H1 (cell line): ENCODE data around the gene MRE11. TPM values are rescaled to one million over a fixed set of nuclear protein-coding genes. Genes with fewer than 3 reads are reported as not detected.

Experiments used
- CTCF ChIA-PET: fragments of 300-600 bp; sonication (Branson Sonifier 250); formaldehyde crosslinking; loops from one replicate; lab custom pipeline; 2021; ENCODE audit not compliant: partially characterized antibody; lab: Charles Lee
- POLR2A ChIA-PET: fragments of 300-600 bp; sonication (Branson Sonifier 250); formaldehyde crosslinking; loops from one replicate; lab custom pipeline; 2021; ENCODE audit warnings: inconsistent platforms; ENCODE audit not compliant: partially characterized antibody; lab: Charles Lee
- DNase-seq, 2 experiments: peaks; one replicate each; pipeline versions ENCODE4 v3.0.0 to v3.0.0-alpha.2; 2010 to 2022; ENCODE audit warnings: low spot score in 2 of 2, low read depth in 1 of 2, mixed read lengths in 1 of 2
- FAIRE-seq: peaks from 2 replicates; lab custom pipeline; 2011; peaks lifted over from hg19 to GRCh38; lab: Jason Lieb, UNC
- H2AFZ ChIP-seq: 2 replicates; pipeline ENCODE4 v1.8.1; 2012; ENCODE audit warnings: low read length, inconsistent platforms
- H2AK5ac ChIP-seq: 2 replicates; pipeline ENCODE4 v1.6.1; 2013; ENCODE audit warnings: low read depth, low read length
- H2BK120ac ChIP-seq: replicated peaks from 2 replicates; pipeline ENCODE3; 2013; ENCODE audit warnings: low read depth, low read length, inconsistent platforms
- H2BK12ac ChIP-seq: 2 replicates; pipeline ENCODE4 v1.6.1; 2013; ENCODE audit warnings: low read depth, low read length
- H2BK15ac ChIP-seq: 2 replicates; pipeline ENCODE4 v1.6.1; 2013; ENCODE audit warnings: low read length
- H2BK20ac ChIP-seq: 2 replicates; pipeline ENCODE4 v1.6.1; 2013; ENCODE audit warnings: low read length
- H2BK5ac ChIP-seq: 2 replicates; pipeline ENCODE4 v1.6.1; 2013; ENCODE audit warnings: low read depth, low read length
- H3K14ac ChIP-seq: 2 replicates; pipeline ENCODE4 v1.6.1; 2013; ENCODE audit warnings: inconsistent platforms; ENCODE audit not compliant: insufficient read length
- H3K18ac ChIP-seq: 2 replicates; pipeline ENCODE4 v1.6.1; 2013; ENCODE audit warnings: low read length; ENCODE audit errors: extremely low read depth
- H3K23ac ChIP-seq: 2 replicates; pipeline ENCODE4 v1.6.1; 2013; ENCODE audit warnings: inconsistent platforms; ENCODE audit not compliant: insufficient read length
- H3K23me2 ChIP-seq: 2 replicates; pipeline ENCODE4 v1.6.1; 2013; ENCODE audit warnings: low read depth, low read length
- H3K27ac ChIP-seq: 2 replicates; pipeline ENCODE4 v1.6.1; 2011; ENCODE audit warnings: low read depth, low read length, inconsistent platforms
- H3K27me3 ChIP-seq, 4 experiments: replicated peaks in 1 of 4; 1 replicate in 1 of 4; 2 replicates in 3 of 4; pipeline versions ENCODE4 v1.6.1 to v1.8.1; 2011 to 2013; ENCODE audit warnings: low read length in 3 of 4, mild to moderate bottlenecking in 3 of 4, inconsistent platforms in 2 of 4, mixed read lengths in 2 of 4, moderate library complexity in 1 of 4; ENCODE audit not compliant: control insufficient read depth in 3 of 4, insufficient read depth in 3 of 4; ENCODE audit errors: extremely low read depth in 1 of 4
- H3K36me3 ChIP-seq, 4 experiments: 2 replicates each; pipeline versions ENCODE4 v1.6.1 to v1.8.1; 2011 to 2013; ENCODE audit warnings: mild to moderate bottlenecking in 4 of 4, low read length in 3 of 4, moderate library complexity in 2 of 4, control low read depth in 1 of 4, inconsistent platforms in 1 of 4; ENCODE audit not compliant: insufficient read depth in 4 of 4, control insufficient read depth in 2 of 4
- H3K4ac ChIP-seq: replicated peaks from 2 replicates; pipeline ENCODE3; 2013; ENCODE audit warnings: low read length, low read depth, mixed read lengths, inconsistent platforms; ENCODE audit not compliant: insufficient read length
- H3K4me1 ChIP-seq, 4 experiments: replicated peaks in 1 of 4; 1 replicate in 1 of 4; 2 replicates in 3 of 4; pipeline versions ENCODE4 v1.6.1 to v1.8.1; 2011 to 2013; ENCODE audit warnings: low read length in 3 of 4, inconsistent platforms in 2 of 4, mixed read lengths in 1 of 4; ENCODE audit not compliant: insufficient read depth in 4 of 4, control insufficient read depth in 3 of 4
- H3K4me2 ChIP-seq, 2 experiments: 2 replicates each; pipeline versions ENCODE4 v1.6.1 to v1.8.1; 2011 to 2013; ENCODE audit warnings: low read depth in 2 of 2, low read length in 2 of 2, control low read depth in 1 of 2, inconsistent platforms in 1 of 2, mild to moderate bottlenecking in 1 of 2; ENCODE audit not compliant: insufficient read depth in 1 of 2
- H3K4me3 ChIP-seq, 4 experiments: fragments of 200-600, 300-600 bp in 1 of 4; sonication (generic), shearing (Covaris generic), sonication (Bioruptor Twin) in 1 of 4; 2 replicates each; pipeline versions ENCODE4 v1.5.1 to v1.8.1; 2011 to 2016; ENCODE audit warnings: low read length in 4 of 4, low read depth in 3 of 4, control low read depth in 2 of 4, inconsistent platforms in 2 of 4, mild to moderate bottlenecking in 2 of 4, mixed read lengths in 1 of 4, moderate library complexity in 1 of 4; ENCODE audit not compliant: insufficient read depth in 2 of 4; ENCODE audit errors: extremely low read depth in 1 of 4
- H3K56ac ChIP-seq: replicated peaks from 2 replicates; pipeline ENCODE3; 2013; ENCODE audit warnings: low read depth, mild to moderate bottlenecking, mixed read lengths, low read length, inconsistent platforms; ENCODE audit not compliant: insufficient read length
- H3K79me1 ChIP-seq: 2 replicates; pipeline ENCODE4 v1.6.1; 2013; ENCODE audit warnings: low read depth, low read length, control low read depth
- H3K79me2 ChIP-seq, 2 experiments: 2 replicates each; pipeline versions ENCODE4 v1.6.1 to v1.8.1; 2012 to 2013; ENCODE audit warnings: low read length in 2 of 2, mild to moderate bottlenecking in 2 of 2, inconsistent platforms in 1 of 2; ENCODE audit not compliant: insufficient read depth in 2 of 2, control insufficient read depth in 1 of 2
- H3K9ac ChIP-seq, 4 experiments: replicated peaks in 1 of 4; 1 replicate in 1 of 4; 2 replicates in 3 of 4; pipeline versions ENCODE4 v1.6.1 to v1.8.1; 2011 to 2013; ENCODE audit warnings: low read depth in 3 of 4, low read length in 3 of 4, control low read depth in 2 of 4, mild to moderate bottlenecking in 2 of 4, moderate library complexity in 2 of 4, inconsistent platforms in 1 of 4; ENCODE audit errors: extremely low read depth in 1 of 4
- H3K9me3 ChIP-seq, 2 experiments: 2 replicates each; pipeline versions ENCODE4 v1.6.1 to v1.8.1; 2012 to 2013; ENCODE audit warnings: mild to moderate bottlenecking in 2 of 2, moderate library complexity in 2 of 2, control low read depth in 1 of 2, inconsistent platforms in 1 of 2, low read depth in 1 of 2, low read length in 1 of 2, mixed read lengths in 1 of 2; ENCODE audit not compliant: insufficient read depth in 2 of 2
- H4K20me1 ChIP-seq, 2 experiments: replicated peaks in 1 of 2; 2 replicates each; pipeline versions ENCODE3 to v1.8.1; 2011 to 2013; ENCODE audit warnings: inconsistent platforms in 2 of 2, low read length in 2 of 2, mild to moderate bottlenecking in 1 of 2; ENCODE audit not compliant: insufficient read depth in 2 of 2, control insufficient read depth in 1 of 2
- H4K5ac ChIP-seq: 2 replicates; pipeline ENCODE4 v1.6.1; 2013; ENCODE audit warnings: low read length, low read depth, mixed read lengths, inconsistent platforms; ENCODE audit not compliant: insufficient read length
- H4K8ac ChIP-seq: 2 replicates; pipeline ENCODE4 v1.8.0; 2013; ENCODE audit warnings: mild to moderate bottlenecking, moderate library complexity, low read length, inconsistent platforms; ENCODE audit not compliant: insufficient read depth; ENCODE audit errors: extremely low read depth
- H4K91ac ChIP-seq: replicated peaks from 2 replicates; pipeline ENCODE3; 2013; ENCODE audit warnings: low read length, mixed read lengths, inconsistent platforms; ENCODE audit not compliant: insufficient read length
- BCL11A ChIP-seq, 2 experiments: IDR thresholded peaks; one replicate each; pipeline ENCODE4 v1.6.1; 2011; ENCODE audit warnings: low read depth in 2 of 2, low read length in 2 of 2, mild to moderate bottlenecking in 2 of 2
- HDAC6 ChIP-seq: IDR thresholded peaks from one replicate; pipeline ENCODE4 v1.7.1; 2012; ENCODE audit warnings: low read depth, mild to moderate bottlenecking, inconsistent platforms, low read length, moderate library complexity
- SP2 ChIP-seq: IDR thresholded peaks from 2 replicates; pipeline ENCODE4 v1.6.1; 2012; ENCODE audit warnings: mild to moderate bottlenecking, low read length, inconsistent platforms
- WGBS, 2 experiments: shearing (Covaris generic) in 1 of 2; methylation state at CpG; one replicate each; pipeline versions ENCODE4 v1.1.6 to v1.1.7; 2013 to 2015; ENCODE audit warnings: low lambda C conversion rate in 2 of 2, mixed read lengths in 2 of 2, inconsistent platforms in 1 of 2, low coverage in 1 of 2, missing lambda C conversion rate in 1 of 2; ENCODE audit not compliant: insufficient replicate concordance in 2 of 2, insufficient coverage in 1 of 2, insufficient read length in 1 of 2; ENCODE audit errors: extremely low coverage in 1 of 2, missing lambda C conversion rate in 1 of 2; 5-methylcytosine and 5-hydroxymethylcytosine counted together
- polyA plus RNA-seq, 7 experiments: library from polyadenylated mRNA; depleted of rRNA in 3 of 7; stranded (reverse) in 5 of 7; unstranded in 2 of 7; fragments of >200 nt in 5 of 7; fragments of 200-250 nt in 2 of 7; gene quantifications; 1 replicate in 5 of 7; 2 replicates in 1 of 7; 4 replicates in 1 of 7; pipeline versions ENCODE4 v1.2.1 to v1.2.3, GENCODE V29; 2011 to 2013; ENCODE audit warnings: missing spikeins in 2 of 7, mixed read lengths in 2 of 7
- total RNA-seq: library from RNA; stranded (reverse); fragmentation: NEBNext Ultra II Directional; extraction: Animal tissue kit (Norgen Biotek cat#: 25700); gene quantifications from 2 replicates; pipeline ENCODE4 v1.2.1, GENCODE V29; 2021

The MRE11 gene
- total and polyA plus RNA-seq, 2 of the 8 experiments (the other 6 are each of a cell fraction or from before 2014, with no cell fraction given) = 7.2 to 43.4 TPM

GRCh38 chr11:94537031-94537600, 43.5 kb upstream of the MRE11 start:
- H3K36me3 ChIP-seq = no peaks in the 10 kb centered on the region
- no peak overlapping the region for H3K4me3 ChIP-seq
- ChIA-PET CTCF (interaction anchor here (1.1 to 1.4 kb wide), 2 partner anchors 13 to 15 kb away, joined by 3 to 5 read pairs; no protein-coding TSS in a partner anchor), POLR2A (no interaction called here)
- H3K4me2 ChIP-seq = no peak overlapping the region
- no peaks in the 10 kb centered on the region; a peak in 1 of 7 replicates for H3K27me3 ChIP-seq
- no peak overlapping the region for H3K27ac ChIP-seq
- H3K9me3 ChIP-seq = no peaks in the 10 kb centered on the region
- no peak overlapping the region for H3K9ac ChIP-seq
- no peak overlapping the region for H3K56ac ChIP-seq
- no peak overlapping the region for H2BK5ac ChIP-seq
- H3K4ac ChIP-seq = no peak overlapping the region
- WGBS, 2 experiments = 82% methylated on average over 3 of the region's 3 CpGs; no CpG with 5 or more reads in 1 of the 2 experiments
- H3K4me1 ChIP-seq = no peaks in the 10 kb centered on the region
- H4K8ac ChIP-seq = no peak overlapping the region
- no peak overlapping the region for H2AK5ac ChIP-seq
- no peak for DNase-seq
- no peak overlapping the region for H2BK120ac ChIP-seq
- H3K79me1 ChIP-seq = no peaks in the 10 kb centered on the region
- no peak overlapping the region for H3K18ac ChIP-seq
- no peak for FAIRE-seq
- H2BK15ac ChIP-seq = no peak overlapping the region
- H3K23me2 ChIP-seq = no peaks in the 10 kb centered on the region
- no peak overlapping the region; the same call in 1 of the 2 replicates for H2AFZ ChIP-seq
- no peak overlapping the region for H4K91ac ChIP-seq
- no peak overlapping the region for H2BK12ac ChIP-seq
- H3K23ac ChIP-seq = no peak overlapping the region
- no peaks in the 10 kb centered on the region for H4K20me1 ChIP-seq
- no peaks in the 10 kb centered on the region for H3K79me2 ChIP-seq
- no peak overlapping the region for H3K14ac ChIP-seq
- H2BK20ac ChIP-seq = no peak overlapping the region
- TF ChIP-seq HDAC6 (no peak), SP2 (no peak), BCL11A (IDR thresholded peaks at IDR 0.05; ENCODE audit: low read depth in 2 of 2, low read length in 2 of 2) (no peak)
- H4K5ac ChIP-seq = no peak overlapping the region
